OCI-LY1 (cell line): ENCODE measurements around the gene POLR3GL.

Experiments
- H2AFZ ChIP-seq: fragments of 200-600 bp; sonication (generic), shearing (Covaris generic); 2 replicates; pipeline ENCODE4 v1.6.0; 2014; ENCODE audit warnings: antibody characterized with exemption, mild to moderate bottlenecking, low read length
- H3F3A ChIP-seq: fragments of 200-600 bp; sonication (generic), shearing (Covaris generic); 2 replicates; pipeline ENCODE4 v1.6.0; 2014; ENCODE audit warnings: mild to moderate bottlenecking, antibody characterized with exemption, low read length, moderate library complexity; ENCODE audit not compliant: insufficient read depth
- H3K27ac ChIP-seq: fragments of 200-600 bp; sonication (generic); 2 replicates; pipeline ENCODE4 v1.5.1; 2014; ENCODE audit warnings: low read length, mixed run types, mild to moderate bottlenecking, low read depth; ENCODE audit not compliant: poor library complexity, severe bottlenecking
- H3K27me3 ChIP-seq: fragments of 200-600 bp; sonication (generic); 2 replicates; pipeline ENCODE4 v1.6.0; 2014; ENCODE audit warnings: antibody characterized with exemption, mild to moderate bottlenecking, low read length, moderate library complexity; ENCODE audit not compliant: insufficient read depth
- H3K36me3 ChIP-seq: fragments of 200-600 bp; sonication (generic); 2 replicates; pipeline ENCODE4 v1.6.1; 2014; ENCODE audit warnings: mild to moderate bottlenecking, antibody characterized with exemption, low read length, moderate library complexity, mixed read lengths; ENCODE audit not compliant: insufficient read depth
- H3K4me1 ChIP-seq: fragments of 200-600 bp; sonication (generic); 2 replicates; pipeline ENCODE4 v1.5.1; 2014; ENCODE audit warnings: mild to moderate bottlenecking, low read length, moderate library complexity; ENCODE audit not compliant: insufficient read depth, severe bottlenecking
- H3K4me2 ChIP-seq: fragments of 200-600 bp; sonication (generic), shearing (Covaris generic); 2 replicates; pipeline ENCODE4 v1.6.1; 2014; ENCODE audit warnings: low read length
- H3K4me3 ChIP-seq: fragments of 200-600 bp; sonication (generic); 2 replicates; pipeline ENCODE4 v1.5.1; 2014; ENCODE audit warnings: low read length, low read depth, mild to moderate bottlenecking, mixed read lengths; ENCODE audit not compliant: poor library complexity, severe bottlenecking
- H3K79me2 ChIP-seq: fragments of 200-600 bp; shearing (Covaris generic); 2 replicates; pipeline ENCODE4 v1.6.1; 2016; ENCODE audit warnings: mixed run types, low read length, mixed read lengths; ENCODE audit not compliant: insufficient read depth
- H3K9ac ChIP-seq: fragments of 200-600 bp; sonication (generic), shearing (Covaris generic); 2 replicates; pipeline ENCODE4 v1.6.1; 2014; ENCODE audit warnings: mild to moderate bottlenecking, low read length, mixed read lengths
- H3K9me2 ChIP-seq: fragments of 200-600 bp; sonication (generic), shearing (Covaris generic); 2 replicates; pipeline ENCODE4 v1.6.1; 2014; ENCODE audit warnings: low read depth, mild to moderate bottlenecking, low read length, mixed read lengths
- H3K9me3 ChIP-seq: fragments of 200-600 bp; shearing (Covaris generic); 2 replicates; pipeline ENCODE4 v1.6.1; 2014; ENCODE audit warnings: low read length, mixed read lengths
- H4K20me1 ChIP-seq: fragments of 200-600 bp; sonication (generic), shearing (Covaris generic); 2 replicates; pipeline ENCODE4 v1.6.0; 2016; ENCODE audit warnings: mild to moderate bottlenecking, low read length; ENCODE audit not compliant: insufficient read depth
- EZH2 ChIP-seq: fragments of 200-600 bp; sonication (generic), shearing (Covaris generic); IDR thresholded peaks from 2 replicates; pipeline ENCODE4 v1.8.0; 2017; ENCODE audit warnings: borderline replicate concordance, mixed run types, mild to moderate bottlenecking, antibody characterized with exemption, low read length, moderate library complexity, mixed read lengths
- TF ChIP-seq, protein P1 (sequence below): fragments of 200-600 bp; sonication (generic), shearing (Covaris generic); IDR thresholded peaks from 2 replicates; pipeline ENCODE4 v1.5.1; 2017; ENCODE audit warnings: mild to moderate bottlenecking, antibody characterized with exemption, low read length, moderate library complexity, mixed read lengths

POLR3GL gene

DNA sequence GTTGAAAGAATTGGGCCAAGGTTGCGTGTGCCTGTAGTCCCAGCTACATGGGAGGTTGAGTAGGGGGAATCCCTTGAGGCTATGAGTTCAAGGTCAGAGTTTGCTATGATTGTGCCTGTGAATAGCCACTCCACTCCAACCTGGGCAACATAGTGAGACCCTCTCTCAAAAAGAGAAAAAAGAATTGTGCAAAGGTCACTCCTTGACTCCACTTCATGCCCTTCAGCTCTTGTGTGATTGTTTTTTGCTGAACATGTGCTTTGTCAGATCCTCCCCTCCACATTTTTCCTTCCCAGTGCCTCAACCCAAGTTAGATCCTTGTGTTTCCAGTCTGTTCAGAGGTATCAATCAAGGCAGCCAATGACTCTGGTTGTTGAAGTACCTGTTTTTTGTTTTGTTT, 23.4 kb downstream of the POLR3GL start:
- Histone ChIP-seq H4K20me1 (no peaks in the 10 kb centered on the region), H2AFZ (no peak overlapping the region)

GRCh38 chr1:145988773-145989172, 24.3 kb downstream of the POLR3GL start:
- Histone ChIP-seq H3K4me3 (no peak overlapping the region), H3K4me1 (peaks cover 53% of the 10 kb centered on the region), H2AFZ (no peak overlapping the region), H3K9me2 (no peaks in the 10 kb centered on the region), H3K79me2 (no peaks in the 10 kb centered on the region), H3K36me3 (peaks cover 16% of the 10 kb centered on the region), H3K9me3 (no peaks in the 10 kb centered on the region), H4K20me1 (no peaks in the 10 kb centered on the region), H3F3A (peaks cover 19% of the 10 kb centered on the region), H3K9ac (no peak overlapping the region; the same call in 1 of the 2 replicates), H3K27me3 (no peaks in the 10 kb centered on the region), H3K27ac (peak overlapping the region; percentile 80), H3K4me2 (peak overlapping the region; percentile 20; the same call in 1 of the 2 replicates)
- no peak for TF ChIP-seq EZH2
- TF ChIP-seq, protein P1, sequence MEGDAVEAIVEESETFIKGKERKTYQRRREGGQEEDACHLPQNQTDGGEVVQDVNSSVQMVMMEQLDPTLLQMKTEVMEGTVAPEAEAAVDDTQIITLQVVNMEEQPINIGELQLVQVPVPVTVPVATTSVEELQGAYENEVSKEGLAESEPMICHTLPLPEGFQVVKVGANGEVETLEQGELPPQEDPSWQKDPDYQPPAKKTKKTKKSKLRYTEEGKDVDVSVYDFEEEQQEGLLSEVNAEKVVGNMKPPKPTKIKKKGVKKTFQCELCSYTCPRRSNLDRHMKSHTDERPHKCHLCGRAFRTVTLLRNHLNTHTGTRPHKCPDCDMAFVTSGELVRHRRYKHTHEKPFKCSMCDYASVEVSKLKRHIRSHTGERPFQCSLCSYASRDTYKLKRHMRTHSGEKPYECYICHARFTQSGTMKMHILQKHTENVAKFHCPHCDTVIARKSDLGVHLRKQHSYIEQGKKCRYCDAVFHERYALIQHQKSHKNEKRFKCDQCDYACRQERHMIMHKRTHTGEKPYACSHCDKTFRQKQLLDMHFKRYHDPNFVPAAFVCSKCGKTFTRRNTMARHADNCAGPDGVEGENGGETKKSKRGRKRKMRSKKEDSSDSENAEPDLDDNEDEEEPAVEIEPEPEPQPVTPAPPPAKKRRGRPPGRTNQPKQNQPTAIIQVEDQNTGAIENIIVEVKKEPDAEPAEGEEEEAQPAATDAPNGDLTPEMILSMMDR: no peak

More for the DNA sequence above, 23.4 kb downstream of the POLR3GL start:
- H3K4me1 ChIP-seq: peaks cover 53% of the 10 kb centered on the region
- H3K9ac ChIP-seq: no peak overlapping the region
- peaks cover 17% of the 10 kb centered on the region for H3F3A ChIP-seq
- H3K9me3 ChIP-seq: no peaks in the 10 kb centered on the region
- H3K9me2 ChIP-seq: no peaks in the 10 kb centered on the region
- peak overlapping the region; percentile 80 for H3K27ac ChIP-seq
- H3K4me2 ChIP-seq: no peak overlapping the region
- H3K27me3 ChIP-seq: no peaks in the 10 kb centered on the region
- no peaks in the 10 kb centered on the region for H3K79me2 ChIP-seq
- H3K36me3 ChIP-seq: peaks cover 7% of the 10 kb centered on the region
- no peak overlapping the region for H3K4me3 ChIP-seq
- TF ChIP-seq, protein P1: no peak
- TF ChIP-seq EZH2: no peak

DNA sequence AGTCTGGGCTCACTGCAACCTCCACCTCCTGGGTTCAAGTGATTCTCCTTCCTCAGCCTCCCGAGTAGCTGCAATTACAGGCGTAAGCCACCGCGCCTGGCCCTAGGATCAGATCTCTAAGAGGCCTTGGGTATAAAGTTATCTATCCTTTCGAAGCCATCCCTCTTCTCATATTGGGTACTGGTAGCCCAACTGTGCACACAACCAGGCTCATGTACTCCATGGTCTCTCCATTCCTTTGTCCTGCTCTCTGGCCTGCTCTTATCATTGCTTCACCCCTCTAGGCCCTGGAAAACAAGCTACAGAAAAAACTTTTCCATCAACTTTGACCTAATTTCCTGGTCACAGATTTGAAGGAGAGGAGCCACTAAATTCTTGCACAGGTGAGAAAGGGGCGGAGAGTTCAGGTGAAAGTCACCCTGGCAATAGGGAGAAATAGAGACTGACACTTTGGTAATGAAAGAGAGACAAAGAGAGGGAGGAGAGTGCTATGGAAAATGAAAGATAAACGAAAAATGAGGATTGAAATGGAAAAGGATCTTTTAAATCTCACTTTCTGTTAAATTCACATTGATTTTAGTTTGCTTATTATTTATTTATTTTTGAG, 25.9 kb downstream of the POLR3GL start:
- Histone ChIP-seq H3K79me2 (peaks cover 11% of the 10 kb centered on the region), H3K9me3 (no peaks in the 10 kb centered on the region), H3K27me3 (no peaks in the 10 kb centered on the region), H3K9me2 (no peaks in the 10 kb centered on the region), H3K36me3 (peaks cover 31% of the 10 kb centered on the region), H2AFZ (no peak overlapping the region), H3F3A (peaks cover 23% of the 10 kb centered on the region), H4K20me1 (no peaks in the 10 kb centered on the region), H3K4me3 (no peak overlapping the region), H3K4me2 (no peak overlapping the region), H3K9ac (no peak overlapping the region), H3K4me1 (peaks cover 50% of the 10 kb centered on the region), H3K27ac (peak overlapping the region; percentile 98)
- TF ChIP-seq, protein P1: no peak
- TF ChIP-seq EZH2: no peak
